Astrocyte of the spinal cord (primary cell): ENCODE results near the gene NTN5.

Source experiments
- DNase-seq: peaks from one replicate; pipeline ENCODE4 v3.0.0; 2011; ENCODE audit warnings: low read depth, low spot score
- H3K4me3 ChIP-seq: 2 replicates; pipeline ENCODE4 v1.5.1; 2011; ENCODE audit warnings: low read depth, mild to moderate bottlenecking, low read length, moderate library complexity
- CTCF ChIP-seq: IDR thresholded peaks from 2 replicates; pipeline ENCODE4 v1.5.1; 2012; ENCODE audit warnings: low read depth, mild to moderate bottlenecking, low read length, inconsistent platforms
- in situ Hi-C: cut with HindIII; loops from 2 replicates; pipeline ENCODE4 v1.10.0; 2017; ENCODE audit warnings: low sequenced_read_pairs

Gene NTN5

GRCh38 chr19:48654299-48655059 lies 18.3 kb downstream of the NTN5 start:
- no peak for TF ChIP-seq CTCF
- in situ Hi-C loops: no loop called here
- peak; percentile 7 for DNase-seq
- no peak overlapping the region for H3K4me3 ChIP-seq

- in situ Hi-C loops: no loop called here
- TF ChIP-seq CTCF: no peak
Observed at GRCh38 chr19:48651683-48652048, 21.2 kb downstream of the NTN5 start.

GRCh38 chr19:48650974-48651682 lies 21.7 kb downstream of the NTN5 start:
- in situ Hi-C loops: no loop called here
- no peak for DNase-seq
- no peak overlapping the region for H3K4me3 ChIP-seq
- no peak for TF ChIP-seq CTCF

More at GRCh38 chr19:48651683-48652048, 21.2 kb downstream of the NTN5 start:
- no peak for DNase-seq
- no peak overlapping the region for H3K4me3 ChIP-seq

GRCh38 chr19:48648134-48648533 lies 24.7 kb downstream of the NTN5 start:
- H3K4me3 ChIP-seq: no peak overlapping the region
- no peak for DNase-seq
- TF ChIP-seq CTCF: no peak
- in situ Hi-C loops: no loop called here

- no peak for TF ChIP-seq CTCF
- peak overlapping the region; percentile 42 for H3K4me3 ChIP-seq
- in situ Hi-C loops: no loop called here
- no peak for DNase-seq
Observed at GRCh38 chr19:48646722-48647216, 26.0 kb downstream of the NTN5 start.

- TF ChIP-seq CTCF: peak; percentile 88
- peak; percentile 80 for DNase-seq
- in situ Hi-C loops: no loop called here
- peak within 1 kb of the TSS; percentile 42 for H3K4me3 ChIP-seq
Observed at GRCh38 chr19:48646001-48646721, 26.7 kb downstream of the NTN5 start, which contains the start of gene CA11. TSS of gene CA11 (minus strand) at chr19:48646187. CDS start at chr19:48645632, 555 bp downstream.
